WTC11 (cell line): ENCODE data around the gene AJAP1. TPM values are rescaled to one million over a fixed set of nuclear protein-coding genes. Genes with fewer than 3 reads are reported as not detected.

Source experiments
- ATAC-seq: fragments of 200-7000 bp; cut with Tn5 transposase; 2 replicates; pipeline ENCODE4 v1.10.0; 2021; ENCODE audit warnings: mild to moderate bottlenecking, moderate library complexity
- Bru-seq: library from RNA; stranded (reverse); fragments of 400-500 nt; gene quantifications from one replicate; lab custom pipeline; 2021; lab: Mats Ljungman, UMichigan
- CTCF ChIA-PET: fragments of 300-600 bp; sonication (Branson Sonifier 250); formaldehyde crosslinking; loops from one replicate; lab custom pipeline; 2021; ENCODE audit warnings: antibody characterized with exemption; lab: Charles Lee
- POLR2A ChIA-PET: fragments of 350-600 bp; sonication (Branson Sonifier 250); formaldehyde crosslinking; loops from one replicate; lab custom pipeline; 2021; ENCODE audit warnings: antibody characterized with exemption; lab: Charles Lee
- DNase-seq: peaks from one replicate; pipeline ENCODE4 v3.0.0; 2021; ENCODE audit warnings: low spot score
- H3K27ac Mint-ChIP-seq: 2 replicates; pipeline ENCODE4 v1.8.0; 2021; ENCODE audit warnings: mixed read lengths
- H3K27me3 Mint-ChIP-seq: 2 replicates; pipeline ENCODE4 v1.8.0; 2021; ENCODE audit warnings: low read depth, mild to moderate bottlenecking, moderate library complexity, mixed read lengths
- H3K36me3 Mint-ChIP-seq: 2 replicates; pipeline ENCODE4 v1.8.0; 2021; ENCODE audit warnings: mixed read lengths
- H3K4me1 Mint-ChIP-seq: 2 replicates; pipeline ENCODE4 v1.8.0; 2022; ENCODE audit warnings: mixed read lengths
- H3K4me3 Mint-ChIP-seq: 2 replicates; pipeline ENCODE4 v1.8.0; 2021; ENCODE audit warnings: mild to moderate bottlenecking, moderate library complexity, mixed read lengths
- H3K9me3 Mint-ChIP-seq: 2 replicates; pipeline ENCODE4 v1.8.0; 2021; ENCODE audit warnings: mixed read lengths
- IRF2 ChIP-seq: sonication (generic); formaldehyde crosslinking; IDR thresholded peaks from 2 replicates; pipeline ENCODE4 v1.8.0; 2022; ENCODE audit warnings: low read depth, missing genetic modification reagents, borderline replicate concordance
- JUN ChIP-seq: sonication (generic); formaldehyde crosslinking; IDR thresholded peaks from 2 replicates; pipeline ENCODE4 v1.8.0; 2023; ENCODE audit warnings: mild to moderate bottlenecking, missing genetic modification reagents
- NR1H2 ChIP-seq: sonication (generic); formaldehyde crosslinking; IDR thresholded peaks from 2 replicates; pipeline ENCODE4 v1.9.0; 2021; ENCODE audit warnings: mild to moderate bottlenecking, moderate library complexity, missing genetic modification reagents
- NR3C1 ChIP-seq: sonication (generic); formaldehyde crosslinking; conservative IDR thresholded peaks from 2 replicates; pipeline ENCODE4 v1.8.1; 2023; ENCODE audit warnings: low read depth, mild to moderate bottlenecking, missing genetic modification reagents
- PRRX2 ChIP-seq: fragments of 250-450 bp; sonication (Bioruptor Pico); IDR thresholded peaks from 2 replicates; pipeline ENCODE4 v1.8.0; 2021; ENCODE audit warnings: mild to moderate bottlenecking
- ZBTB21 ChIP-seq: sonication (generic); formaldehyde crosslinking; IDR thresholded peaks from 2 replicates; pipeline ENCODE4 v1.8.1; 2023; ENCODE audit warnings: mild to moderate bottlenecking, missing genetic modification reagents, borderline replicate concordance
- ZNF121 ChIP-seq: sonication (generic); formaldehyde crosslinking; IDR thresholded peaks from 2 replicates; pipeline ENCODE4 v1.8.0; 2023; ENCODE audit warnings: missing genetic modification reagents
- ZNF138 ChIP-seq: sonication (generic); formaldehyde crosslinking; conservative IDR thresholded peaks from 2 replicates; pipeline ENCODE4 v1.8.1; 2022; ENCODE audit warnings: mild to moderate bottlenecking, moderate library complexity, missing genetic modification reagents
- ZNF219 ChIP-seq: sonication (generic); formaldehyde crosslinking; IDR thresholded peaks from 2 replicates; pipeline ENCODE4 v1.8.0; 2023; ENCODE audit warnings: missing genetic modification reagents, mild to moderate bottlenecking, borderline replicate concordance
- ZNF671 ChIP-seq: fragments of 250-450 bp; sonication (Bioruptor Pico); IDR thresholded peaks from 2 replicates; pipeline ENCODE4 v1.8.0; 2021; ENCODE audit warnings: mild to moderate bottlenecking
- long read RNA-seq, 3 experiments: library from RNA in 1 of 3; library from capped mRNA in 1 of 3; library from polyadenylated mRNA in 1 of 3; unstranded in 2 of 3; stranded (forward) in 1 of 3; transcript quantifications; one replicate each; pipeline ENCODE4 v2.0.0, GENCODE V29; 2021
- total RNA-seq: library from RNA; stranded (reverse); gene quantifications from 3 replicates; pipeline ENCODE4 v1.2.3, GENCODE V29; 2021
- TF ChIP-seq, protein P1 (sequence below): sonication (generic); formaldehyde crosslinking; IDR thresholded peaks from 2 replicates; pipeline ENCODE4 v1.8.1; 2023; ENCODE audit warnings: mild to moderate bottlenecking, moderate library complexity, missing genetic modification reagents
- TF ChIP-seq, protein P2 (sequence below): fragments of 250-450 bp; sonication (Bioruptor Pico); IDR thresholded peaks from 2 replicates; pipeline ENCODE4 v2.1.2; 2022; ENCODE audit warnings: mild to moderate bottlenecking, moderate library complexity
- TF ChIP-seq, protein P3 (sequence below): fragments of 250-450 bp; sonication (Bioruptor Pico); IDR thresholded peaks from 2 replicates; pipeline ENCODE4 v1.9.0; 2021; ENCODE audit warnings: mild to moderate bottlenecking, borderline replicate concordance
- TF ChIP-seq, protein P4 (sequence below): sonication (generic); formaldehyde crosslinking; IDR thresholded peaks from 2 replicates; pipeline ENCODE4 v1.8.1; 2023; ENCODE audit warnings: mild to moderate bottlenecking, missing genetic modification reagents, moderate library complexity
- TF ChIP-seq, protein P5 (sequence below): sonication (generic); formaldehyde crosslinking; IDR thresholded peaks from 2 replicates; pipeline ENCODE4 v1.8.0; 2022; ENCODE audit warnings: mild to moderate bottlenecking, missing genetic modification reagents
- TF ChIP-seq, protein P6 (sequence below): sonication (generic); formaldehyde crosslinking; IDR thresholded peaks from 2 replicates; pipeline ENCODE4 v1.8.1; 2023; ENCODE audit warnings: mild to moderate bottlenecking, missing genetic modification reagents
- TF ChIP-seq, protein P7 (sequence below): sonication (generic); formaldehyde crosslinking; conservative IDR thresholded peaks from 2 replicates; pipeline ENCODE4 v1.8.1; 2023; ENCODE audit warnings: mild to moderate bottlenecking, low read depth, missing genetic modification reagents, moderate library complexity

The AJAP1 gene, protein sequence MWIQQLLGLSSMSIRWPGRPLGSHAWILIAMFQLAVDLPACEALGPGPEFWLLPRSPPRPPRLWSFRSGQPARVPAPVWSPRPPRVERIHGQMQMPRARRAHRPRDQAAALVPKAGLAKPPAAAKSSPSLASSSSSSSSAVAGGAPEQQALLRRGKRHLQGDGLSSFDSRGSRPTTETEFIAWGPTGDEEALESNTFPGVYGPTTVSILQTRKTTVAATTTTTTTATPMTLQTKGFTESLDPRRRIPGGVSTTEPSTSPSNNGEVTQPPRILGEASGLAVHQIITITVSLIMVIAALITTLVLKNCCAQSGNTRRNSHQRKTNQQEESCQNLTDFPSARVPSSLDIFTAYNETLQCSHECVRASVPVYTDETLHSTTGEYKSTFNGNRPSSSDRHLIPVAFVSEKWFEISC
- total RNA-seq: 1.5 to 2.1 TPM (median 1.6 TPM) in 3 replicates
- percentile 34 among the genes with signal in this experiment for Bru-seq, nascent RNA
- long read RNA-seq, experiment 1, full-length matches to known transcripts: 7 of 10 reads
- long read RNA-seq, experiment 1, partial matches to known transcripts: 1 of 10 reads
- long read RNA-seq, experiment 1, other reads (novel, unspliced or antisense): 2 of 10 reads
- long read RNA-seq, experiment 2, full-length matches to known transcripts: 2 of 6 reads
- long read RNA-seq, experiment 2, partial matches to known transcripts: 3 of 6 reads
- long read RNA-seq, experiment 2, other reads (novel, unspliced or antisense): 1 of 6 reads
- long read RNA-seq, experiment 3: 0 reads

DNA sequence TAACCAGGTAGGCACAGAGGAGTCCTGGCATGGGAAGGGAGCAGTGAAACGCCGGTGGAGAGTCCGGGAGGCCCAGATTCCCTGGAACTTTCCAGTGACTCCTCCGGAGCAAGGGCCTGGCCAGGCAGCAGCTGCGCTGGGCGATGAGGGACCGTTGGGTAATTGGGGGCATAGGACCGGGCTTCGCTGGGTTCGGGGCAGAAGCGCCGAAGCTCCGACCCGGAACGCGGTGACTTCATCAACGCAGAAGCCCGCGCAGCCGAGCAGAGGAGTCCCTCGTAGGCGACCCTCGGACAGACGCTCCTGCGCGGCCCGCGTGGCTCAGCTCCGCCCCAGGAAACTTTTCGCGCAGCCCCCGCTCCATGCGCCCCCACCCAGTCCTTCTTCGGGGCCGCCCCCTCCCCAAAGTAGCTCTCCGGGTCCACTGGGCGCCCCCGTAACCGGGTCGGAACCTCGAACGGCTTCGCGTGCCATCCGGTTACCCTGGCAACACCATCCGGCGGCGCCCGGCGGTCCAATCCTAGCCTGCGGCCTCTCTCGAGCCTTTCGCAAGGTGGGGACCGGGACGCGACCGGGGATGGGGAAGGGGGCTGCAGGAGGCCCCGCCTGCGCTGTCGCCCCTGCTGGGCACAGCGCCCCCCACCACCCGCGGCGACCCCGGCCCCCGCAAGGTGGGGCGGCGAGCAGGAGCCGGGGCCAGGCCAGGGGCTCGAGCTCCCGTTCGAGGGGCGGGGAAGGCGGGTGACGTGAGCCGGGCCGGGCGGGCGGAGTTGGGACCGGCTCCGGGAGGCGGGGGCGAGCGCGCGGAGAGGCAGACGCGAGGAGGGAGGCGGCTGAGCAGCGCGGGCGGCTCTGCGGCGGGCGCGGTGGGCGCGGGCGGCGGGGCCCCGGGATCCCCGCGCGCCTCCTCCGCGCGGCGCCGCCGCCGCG is at the start of gene AJAP1:
Gene AJAP1, plus strand, starts transcription at position 814 of the 930 bp plus-strand sequence. CDS start 817 bp downstream, outside the sequence.
- peaks cover 23% of the 10 kb centered on the region for H3K27me3 Mint-ChIP-seq
- DNase-seq (no peak), ATAC-seq (no peak)
- ChIA-PET POLR2A (interaction anchor here (0.5 kb wide), 1 partner anchor 380 kb away, joined by 3 read pairs; no protein-coding TSS in a partner anchor), CTCF (no interaction called here)
- H3K36me3 Mint-ChIP-seq: peaks cover 17% of the 10 kb centered on the region
- H3K4me1 Mint-ChIP-seq: peaks cover 2% of the 10 kb centered on the region; the same call in 1 of the 2 replicates
- peaks cover 18% of the 10 kb centered on the region for H3K9me3 Mint-ChIP-seq
- no peak within 1 kb of the TSS for H3K27ac Mint-ChIP-seq
- no peak within 1 kb of the TSS for H3K4me3 Mint-ChIP-seq
- TF ChIP-seq NR3C1 (CRISPR knock-in tag) (no peak), ZNF219 (CRISPR knock-in tag) (no peak), IRF2 (CRISPR knock-in tag) (no peak), JUN (CRISPR knock-in tag) (no peak), ZNF121 (CRISPR knock-in tag) (no peak), ZNF138 (CRISPR knock-in tag) (no peak), ZBTB21 (CRISPR knock-in tag) (no peak), NR1H2 (CRISPR knock-in tag) (no peak), ZNF671 (CRISPR knock-in tag) (no peak), PRRX2 (CRISPR knock-in tag) (no peak)
- TF ChIP-seq, protein P1, sequence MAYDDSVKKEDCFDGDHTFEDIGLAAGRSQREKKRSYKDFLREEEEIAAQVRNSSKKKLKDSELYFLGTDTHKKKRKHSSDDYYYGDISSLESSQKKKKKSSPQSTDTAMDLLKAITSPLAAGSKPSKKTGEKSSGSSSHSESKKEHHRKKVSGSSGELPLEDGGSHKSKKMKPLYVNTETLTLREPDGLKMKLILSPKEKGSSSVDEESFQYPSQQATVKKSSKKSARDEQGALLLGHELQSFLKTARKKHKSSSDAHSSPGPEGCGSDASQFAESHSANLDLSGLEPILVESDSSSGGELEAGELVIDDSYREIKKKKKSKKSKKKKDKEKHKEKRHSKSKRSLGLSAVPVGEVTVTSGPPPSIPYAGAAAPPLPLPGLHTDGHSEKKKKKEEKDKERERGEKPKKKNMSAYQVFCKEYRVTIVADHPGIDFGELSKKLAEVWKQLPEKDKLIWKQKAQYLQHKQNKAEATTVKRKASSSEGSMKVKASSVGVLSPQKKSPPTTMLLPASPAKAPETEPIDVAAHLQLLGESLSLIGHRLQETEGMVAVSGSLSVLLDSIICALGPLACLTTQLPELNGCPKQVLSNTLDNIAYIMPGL: no peak
- TF ChIP-seq, protein P2, sequence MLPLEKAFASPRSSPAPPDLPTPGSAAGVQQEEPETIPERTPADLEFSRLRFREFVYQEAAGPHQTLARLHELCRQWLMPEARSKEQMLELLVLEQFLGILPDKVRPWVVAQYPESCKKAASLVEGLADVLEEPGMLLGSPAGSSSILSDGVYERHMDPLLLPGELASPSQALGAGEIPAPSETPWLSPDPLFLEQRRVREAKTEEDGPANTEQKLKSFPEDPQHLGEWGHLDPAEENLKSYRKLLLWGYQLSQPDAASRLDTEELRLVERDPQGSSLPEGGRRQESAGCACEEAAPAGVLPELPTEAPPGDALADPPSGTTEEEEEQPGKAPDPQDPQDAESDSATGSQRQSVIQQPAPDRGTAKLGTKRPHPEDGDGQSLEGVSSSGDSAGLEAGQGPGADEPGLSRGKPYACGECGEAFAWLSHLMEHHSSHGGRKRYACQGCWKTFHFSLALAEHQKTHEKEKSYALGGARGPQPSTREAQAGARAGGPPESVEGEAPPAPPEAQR (CRISPR knock-in tag): no peak
- TF ChIP-seq, protein P3, sequence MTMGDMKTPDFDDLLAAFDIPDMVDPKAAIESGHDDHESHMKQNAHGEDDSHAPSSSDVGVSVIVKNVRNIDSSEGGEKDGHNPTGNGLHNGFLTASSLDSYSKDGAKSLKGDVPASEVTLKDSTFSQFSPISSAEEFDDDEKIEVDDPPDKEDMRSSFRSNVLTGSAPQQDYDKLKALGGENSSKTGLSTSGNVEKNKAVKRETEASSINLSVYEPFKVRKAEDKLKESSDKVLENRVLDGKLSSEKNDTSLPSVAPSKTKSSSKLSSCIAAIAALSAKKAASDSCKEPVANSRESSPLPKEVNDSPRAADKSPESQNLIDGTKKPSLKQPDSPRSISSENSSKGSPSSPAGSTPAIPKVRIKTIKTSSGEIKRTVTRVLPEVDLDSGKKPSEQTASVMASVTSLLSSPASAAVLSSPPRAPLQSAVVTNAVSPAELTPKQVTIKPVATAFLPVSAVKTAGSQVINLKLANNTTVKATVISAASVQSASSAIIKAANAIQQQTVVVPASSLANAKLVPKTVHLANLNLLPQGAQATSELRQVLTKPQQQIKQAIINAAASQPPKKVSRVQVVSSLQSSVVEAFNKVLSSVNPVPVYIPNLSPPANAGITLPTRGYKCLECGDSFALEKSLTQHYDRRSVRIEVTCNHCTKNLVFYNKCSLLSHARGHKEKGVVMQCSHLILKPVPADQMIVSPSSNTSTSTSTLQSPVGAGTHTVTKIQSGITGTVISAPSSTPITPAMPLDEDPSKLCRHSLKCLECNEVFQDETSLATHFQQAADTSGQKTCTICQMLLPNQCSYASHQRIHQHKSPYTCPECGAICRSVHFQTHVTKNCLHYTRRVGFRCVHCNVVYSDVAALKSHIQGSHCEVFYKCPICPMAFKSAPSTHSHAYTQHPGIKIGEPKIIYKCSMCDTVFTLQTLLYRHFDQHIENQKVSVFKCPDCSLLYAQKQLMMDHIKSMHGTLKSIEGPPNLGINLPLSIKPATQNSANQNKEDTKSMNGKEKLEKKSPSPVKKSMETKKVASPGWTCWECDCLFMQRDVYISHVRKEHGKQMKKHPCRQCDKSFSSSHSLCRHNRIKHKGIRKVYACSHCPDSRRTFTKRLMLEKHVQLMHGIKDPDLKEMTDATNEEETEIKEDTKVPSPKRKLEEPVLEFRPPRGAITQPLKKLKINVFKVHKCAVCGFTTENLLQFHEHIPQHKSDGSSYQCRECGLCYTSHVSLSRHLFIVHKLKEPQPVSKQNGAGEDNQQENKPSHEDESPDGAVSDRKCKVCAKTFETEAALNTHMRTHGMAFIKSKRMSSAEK: no peak
- TF ChIP-seq, protein P4, sequence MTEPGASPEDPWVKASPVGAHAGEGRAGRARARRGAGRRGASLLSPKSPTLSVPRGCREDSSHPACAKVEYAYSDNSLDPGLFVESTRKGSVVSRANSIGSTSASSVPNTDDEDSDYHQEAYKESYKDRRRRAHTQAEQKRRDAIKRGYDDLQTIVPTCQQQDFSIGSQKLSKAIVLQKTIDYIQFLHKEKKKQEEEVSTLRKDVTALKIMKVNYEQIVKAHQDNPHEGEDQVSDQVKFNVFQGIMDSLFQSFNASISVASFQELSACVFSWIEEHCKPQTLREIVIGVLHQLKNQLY (CRISPR knock-in tag): no peak
- TF ChIP-seq, protein P5, sequence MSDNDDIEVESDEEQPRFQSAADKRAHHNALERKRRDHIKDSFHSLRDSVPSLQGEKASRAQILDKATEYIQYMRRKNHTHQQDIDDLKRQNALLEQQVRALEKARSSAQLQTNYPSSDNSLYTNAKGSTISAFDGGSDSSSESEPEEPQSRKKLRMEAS (CRISPR knock-in tag): no peak
- TF ChIP-seq, protein P6, sequence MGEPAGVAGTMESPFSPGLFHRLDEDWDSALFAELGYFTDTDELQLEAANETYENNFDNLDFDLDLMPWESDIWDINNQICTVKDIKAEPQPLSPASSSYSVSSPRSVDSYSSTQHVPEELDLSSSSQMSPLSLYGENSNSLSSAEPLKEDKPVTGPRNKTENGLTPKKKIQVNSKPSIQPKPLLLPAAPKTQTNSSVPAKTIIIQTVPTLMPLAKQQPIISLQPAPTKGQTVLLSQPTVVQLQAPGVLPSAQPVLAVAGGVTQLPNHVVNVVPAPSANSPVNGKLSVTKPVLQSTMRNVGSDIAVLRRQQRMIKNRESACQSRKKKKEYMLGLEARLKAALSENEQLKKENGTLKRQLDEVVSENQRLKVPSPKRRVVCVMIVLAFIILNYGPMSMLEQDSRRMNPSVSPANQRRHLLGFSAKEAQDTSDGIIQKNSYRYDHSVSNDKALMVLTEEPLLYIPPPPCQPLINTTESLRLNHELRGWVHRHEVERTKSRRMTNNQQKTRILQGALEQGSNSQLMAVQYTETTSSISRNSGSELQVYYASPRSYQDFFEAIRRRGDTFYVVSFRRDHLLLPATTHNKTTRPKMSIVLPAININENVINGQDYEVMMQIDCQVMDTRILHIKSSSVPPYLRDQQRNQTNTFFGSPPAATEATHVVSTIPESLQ (CRISPR knock-in tag): no peak
- TF ChIP-seq, protein P7, sequence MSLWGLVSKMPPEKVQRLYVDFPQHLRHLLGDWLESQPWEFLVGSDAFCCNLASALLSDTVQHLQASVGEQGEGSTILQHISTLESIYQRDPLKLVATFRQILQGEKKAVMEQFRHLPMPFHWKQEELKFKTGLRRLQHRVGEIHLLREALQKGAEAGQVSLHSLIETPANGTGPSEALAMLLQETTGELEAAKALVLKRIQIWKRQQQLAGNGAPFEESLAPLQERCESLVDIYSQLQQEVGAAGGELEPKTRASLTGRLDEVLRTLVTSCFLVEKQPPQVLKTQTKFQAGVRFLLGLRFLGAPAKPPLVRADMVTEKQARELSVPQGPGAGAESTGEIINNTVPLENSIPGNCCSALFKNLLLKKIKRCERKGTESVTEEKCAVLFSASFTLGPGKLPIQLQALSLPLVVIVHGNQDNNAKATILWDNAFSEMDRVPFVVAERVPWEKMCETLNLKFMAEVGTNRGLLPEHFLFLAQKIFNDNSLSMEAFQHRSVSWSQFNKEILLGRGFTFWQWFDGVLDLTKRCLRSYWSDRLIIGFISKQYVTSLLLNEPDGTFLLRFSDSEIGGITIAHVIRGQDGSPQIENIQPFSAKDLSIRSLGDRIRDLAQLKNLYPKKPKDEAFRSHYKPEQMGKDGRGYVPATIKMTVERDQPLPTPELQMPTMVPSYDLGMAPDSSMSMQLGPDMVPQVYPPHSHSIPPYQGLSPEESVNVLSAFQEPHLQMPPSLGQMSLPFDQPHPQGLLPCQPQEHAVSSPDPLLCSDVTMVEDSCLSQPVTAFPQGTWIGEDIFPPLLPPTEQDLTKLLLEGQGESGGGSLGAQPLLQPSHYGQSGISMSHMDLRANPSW: no peak
